Lower leg skin (tissue), 3 donors: ENCODE data around the gene RAB10.

Experiments
- CTCF ChIP-seq, 3 donors: fragments of 450-650 bp; IDR thresholded peaks; one replicate each; pipeline ENCODE4 v1.5.1; 2016; ENCODE audit warnings: antibody characterized with exemption in 3 of 3, mild to moderate bottlenecking in 3 of 3, moderate library complexity in 2 of 3
- POLR2A ChIP-seq, 2 donors: fragments of 450-650 bp; IDR thresholded peaks; one replicate each; pipeline ENCODE4 v1.6.1; 2016 to 2017; ENCODE audit warnings: antibody characterized with exemption in 2 of 2, mild to moderate bottlenecking in 1 of 2, moderate library complexity in 1 of 2

- TF ChIP-seq POLR2A (IDR thresholded peaks at IDR 0.05) (no peak), CTCF (IDR thresholded peaks at IDR 0.05) (no peak)
These were observed 10.2 kb downstream of the RAB10 start for GRCh38 chr2:26043862-26044696.
